ENCODE data around the gene EPS15. TPM values are rescaled to one million over a fixed set of nuclear protein-coding genes. Genes with fewer than 3 reads are reported as not detected.
A peak's percentile ranks its signal among the peaks of the same experiment; 100 is the strongest.

The EPS15 gene
- total RNA-seq, 1 donor: 58.7 TPM

- no peak overlapping the region for H3K4me3 ChIP-seq (ENCODE audit: low read depth, low read length)
- no peak for DNase-seq (ENCODE audit: low read depth)
Observed at GRCh38 chr1:51422367-51423072, 96.5 kb downstream of the EPS15 start.

GRCh38 chr1:51421964-51422363, 97.1 kb downstream of the EPS15 start:
- peak; percentile 79 for DNase-seq (ENCODE audit: low read depth)
- no peak for TF ChIP-seq CTCF (IDR thresholded peaks at IDR 0.05; ENCODE audit: insufficient read depth, low read depth, low read length)
- H3K4me3 ChIP-seq (ENCODE audit: low read depth, low read length): peak overlapping the region; percentile 28

More at GRCh38 chr1:51422367-51423072, 96.5 kb downstream of the EPS15 start:
- no peak for TF ChIP-seq CTCF (IDR thresholded peaks at IDR 0.05; ENCODE audit: insufficient read depth, low read depth, low read length)

- TF ChIP-seq CTCF (IDR thresholded peaks at IDR 0.05; ENCODE audit: insufficient read depth, low read depth, low read length): no peak
- H3K4me3 ChIP-seq (ENCODE audit: low read depth, low read length): peak overlapping the region; percentile 28
- no peak for DNase-seq (ENCODE audit: low read depth)
Observed at GRCh38 chr1:51420867-51421627, 98.0 kb downstream of the EPS15 start.

- no peak for DNase-seq (ENCODE audit: low read depth)
- no peak overlapping the region for H3K4me3 ChIP-seq (ENCODE audit: low read depth, low read length)
- no peak for TF ChIP-seq CTCF (IDR thresholded peaks at IDR 0.05; ENCODE audit: insufficient read depth, low read depth, low read length)
Observed at GRCh38 chr1:51418384-51418959, 100.6 kb downstream of the EPS15 start.

- H3K4me3 ChIP-seq (ENCODE audit: low read depth, low read length): no peak overlapping the region
- DNase-seq (ENCODE audit: low read depth): peak; percentile 39
- no peak for TF ChIP-seq CTCF (IDR thresholded peaks at IDR 0.05; ENCODE audit: insufficient read depth, low read depth, low read length)
Observed at GRCh38 chr1:51417496-51418383, 101.3 kb downstream of the EPS15 start.

- H3K4me3 ChIP-seq (ENCODE audit: low read depth, low read length): no peak overlapping the region
- TF ChIP-seq CTCF (IDR thresholded peaks at IDR 0.05; ENCODE audit: insufficient read depth, low read depth, low read length): no peak
- no peak for DNase-seq (ENCODE audit: low read depth)
Observed at GRCh38 chr1:51416910-51417309, 102.2 kb downstream of the EPS15 start.
